HepG2 (cell line): ENCODE measurements around the gene ZNF382. TPM values are rescaled to one million over a fixed set of nuclear protein-coding genes. Genes with fewer than 3 reads are reported as not detected.

ENCODE experiments used
- ATAC-seq: fragments of 200-7000 bp; cut with Tn5 transposase; 3 replicates; pipeline ENCODE4 v1.9.1; 2020; ENCODE audit warnings: mild to moderate bottlenecking, moderate library complexity
- BruUV-seq: library from RNA; stranded (reverse); fragments of 400-500 nt; replicated peaks from 2 replicates; lab custom pipeline; 2021; lab: Mats Ljungman, UMichigan
- CTCF ChIA-PET: fragments of 300-600 bp; formaldehyde crosslinking; extraction: SDS; loops from one replicate; lab custom pipeline; 2021; ENCODE audit warnings: low total read pairs, inconsistent platforms, low intra/inter-chr PET ratio; lab: Yijun Ruan, JAX
- POLR2A ChIA-PET: fragments of 350-600 bp; sonication (Branson Sonifier 250); formaldehyde crosslinking; loops from one replicate; lab custom pipeline; 2020; ENCODE audit warnings: antibody characterized with exemption, inconsistent platforms; lab: Yijun Ruan, JAX
- DNase-seq: peaks from one replicate; pipeline ENCODE4 v3.0.0-alpha.2; 2015; ENCODE audit warnings: low spot score
- FAIRE-seq: peaks from 3 replicates; lab custom pipeline; 2011; peaks lifted over from hg19 to GRCh38; lab: Jason Lieb, UNC
- H2AFZ ChIP-seq: one replicate; pipeline ENCODE4 v1.6.1; 2011; ENCODE audit warnings: low read length, inconsistent platforms
- H3K27ac ChIP-seq: fragments of 300-600 bp; 3 replicates; pipeline ENCODE4 v1.8.0; 2011; ENCODE audit warnings: mixed run types, mild to moderate bottlenecking, mixed read lengths, low read length, inconsistent platforms; ENCODE audit not compliant: insufficient read depth; ENCODE audit errors: extremely low read length
- H3K27me3 ChIP-seq, 2 experiments: fragments of 200-600 bp in 1 of 2; 2 replicates in 1 of 2; 3 replicates in 1 of 2; pipeline versions ENCODE4 v1.6.0 to v1.8.0; 2011; ENCODE audit warnings: low read length in 2 of 2, mild to moderate bottlenecking in 2 of 2, moderate library complexity in 2 of 2, inconsistent platforms in 1 of 2; ENCODE audit not compliant: insufficient read depth in 2 of 2, control insufficient read depth in 1 of 2
- H3K36me3 ChIP-seq, 2 experiments: fragments of 200-600 bp in 1 of 2; replicated peaks in 1 of 2; 2 replicates in 1 of 2; 3 replicates in 1 of 2; pipeline versions ENCODE4 v1.5.1 to v1.8.0; 2011; ENCODE audit warnings: low read length in 2 of 2, inconsistent platforms in 1 of 2; ENCODE audit not compliant: insufficient read depth in 2 of 2, control insufficient read depth in 1 of 2
- H3K4me1 ChIP-seq: 2 replicates; pipeline ENCODE4 v1.5.1; 2012; ENCODE audit warnings: low read length, inconsistent platforms; ENCODE audit not compliant: insufficient read depth
- H3K4me2 ChIP-seq: 2 replicates; pipeline ENCODE4 v1.6.0; 2011; ENCODE audit warnings: low read depth, low read length, inconsistent platforms
- H3K4me3 ChIP-seq, 3 experiments: fragments of 200-600 bp in 1 of 3; sonication (generic), shearing (Covaris generic) in 1 of 3; replicated peaks in 1 of 3; 2 replicates each; pipeline ENCODE4 v1.5.1; 2011 to 2016; ENCODE audit warnings: low read length in 3 of 3, inconsistent platforms in 2 of 3, low read depth in 2 of 3, mild to moderate bottlenecking in 2 of 3, control low read depth in 1 of 3, mixed read lengths in 1 of 3; ENCODE audit not compliant: insufficient read depth in 1 of 3
- H3K79me2 ChIP-seq: one replicate; pipeline ENCODE4 v1.6.1; 2011; ENCODE audit warnings: low read length, inconsistent platforms; ENCODE audit not compliant: insufficient read depth
- H3K9ac ChIP-seq: 2 replicates; pipeline ENCODE4 v1.6.0; 2011; ENCODE audit warnings: mild to moderate bottlenecking, low read depth, low read length, inconsistent platforms; ENCODE audit not compliant: insufficient read depth
- H3K9me3 ChIP-seq: 2 replicates; pipeline ENCODE4 v1.5.1; 2012; ENCODE audit warnings: mild to moderate bottlenecking, low read length
- H4K20me1 ChIP-seq: 2 replicates; pipeline ENCODE4 v1.6.0; 2011; ENCODE audit warnings: inconsistent platforms, mild to moderate bottlenecking, low read length, moderate library complexity; ENCODE audit not compliant: insufficient read depth
- E2F5 ChIP-seq: sonication (generic); formaldehyde crosslinking; conservative IDR thresholded peaks from 2 replicates; pipeline ENCODE4 v1.4.0; 2020; ENCODE audit warnings: missing genetic modification reagents
- IKZF5 ChIP-seq: IDR thresholded peaks from 2 replicates; pipeline ENCODE4 v1.6.1; 2018; ENCODE audit warnings: missing genetic modification reagents, mild to moderate bottlenecking, missing compliant biosample characterization
- PITX1 ChIP-seq: sonication (generic); formaldehyde crosslinking; IDR thresholded peaks from 2 replicates; pipeline ENCODE4 v1.5.1; 2020; ENCODE audit warnings: mild to moderate bottlenecking, missing genetic modification reagents
- YEATS4 ChIP-seq: sonication (generic); formaldehyde crosslinking; IDR thresholded peaks from 2 replicates; pipeline ENCODE4 v1.4.0; 2020; ENCODE audit warnings: missing genetic modification reagents, borderline replicate concordance
- ZMYM3 ChIP-seq: sonication (generic); formaldehyde crosslinking; IDR thresholded peaks from 2 replicates; pipeline ENCODE4 v1.5.1; 2020; ENCODE audit warnings: mild to moderate bottlenecking, missing genetic modification reagents
- ZNF331 ChIP-seq: sonication (generic); formaldehyde crosslinking; IDR thresholded peaks from 2 replicates; pipeline ENCODE4 v1.4.0; 2020; ENCODE audit warnings: missing genetic modification reagents
- ZNF451 ChIP-seq: sonication (generic); formaldehyde crosslinking; IDR thresholded peaks from 2 replicates; pipeline ENCODE4 v1.5.0; 2020; ENCODE audit warnings: mild to moderate bottlenecking, missing genetic modification reagents
- ZNF703 ChIP-seq: sonication (generic); formaldehyde crosslinking; IDR thresholded peaks from 2 replicates; pipeline ENCODE4 v1.5.1; 2020; ENCODE audit warnings: missing genetic modification reagents, mild to moderate bottlenecking, moderate library complexity, borderline replicate concordance
- WGBS: methylation state at CpG from one replicate; pipeline ENCODE4 v1.1.6; 2017; ENCODE audit warnings: low lambda C conversion rate; 5-methylcytosine and 5-hydroxymethylcytosine counted together
- in situ Hi-C: cut with HindIII; loops from 2 replicates; pipeline ENCODE4 v1.10.0; 2017; ENCODE audit warnings: low pct_unique_long_range_greater_than_20kb; ENCODE audit not compliant: extremely low pct_ligation_motif_present
- intact Hi-C: fragments of 100-400 bp; cut with micrococcal nuclease; formaldehyde crosslinking; loops from one replicate; pipeline ENCODE4 v1.10.0; 2022; ENCODE audit not compliant: unreplicated experiment
- polyA plus RNA-seq, 8 experiments: library from polyadenylated mRNA; depleted of rRNA in 3 of 8; stranded (reverse) in 7 of 8; unstranded in 1 of 8; fragments of >200 nt; fragmentation: Illumina TruSeq in 4 of 8; extraction: Trizol in 4 of 8; gene quantifications; 2 replicates each; pipeline versions ENCODE4 v1.2.1 to v1.2.3, GENCODE V29; 2011 to 2016; ENCODE audit warnings: low read depth in 4 of 8, missing spikeins in 1 of 8, mixed read lengths in 1 of 8; ENCODE audit not compliant: insufficient read depth in 1 of 8
- total RNA-seq, 5 experiments: library from RNA; depleted of rRNA; stranded (reverse); fragments of >200 nt; fragmentation: Illumina TruSeq; extraction: Trizol; gene quantifications; 2 replicates each; pipeline ENCODE4 v1.2.3, GENCODE V29; 2016; ENCODE audit warnings: low read depth in 1 of 5

Gene ZNF382
- total and polyA plus RNA-seq, 2 of the 13 experiments (the other 11 are each of a cell fraction or from before 2014, with no cell fraction given): 2.3 to 6.8 TPM

- no peak overlapping the region for H3K9ac ChIP-seq
- in situ Hi-C loops (no loop called here), intact Hi-C loops (no loop called here)
- no peak for FAIRE-seq
- no peak overlapping the region for H3K4me2 ChIP-seq
- H2AFZ ChIP-seq: no peak overlapping the region
- no peaks in the 10 kb centered on the region for H3K4me1 ChIP-seq
- peaks cover 4 to 19% of the 10 kb centered on the region in 2 experiments; a peak in 3 of 5 replicates for H3K36me3 ChIP-seq
- ATAC-seq: no peak
- H3K27me3 ChIP-seq: no peaks in the 10 kb centered on the region
- BruUV-seq: no TSS peak
- no peaks in the 10 kb centered on the region for H4K20me1 ChIP-seq
- no peaks in the 10 kb centered on the region for H3K79me2 ChIP-seq
- H3K4me3 ChIP-seq: no peak overlapping the region
- ChIA-PET CTCF (no interaction called here), POLR2A (no interaction called here)
- H3K27ac ChIP-seq: no peak overlapping the region
- DNase-seq: no peak
- 86% methylated on average over 1 of the region's 1 CpG for WGBS
- TF ChIP-seq IKZF5 (CRISPR knock-in tag) (no peak), YEATS4 (CRISPR knock-in tag) (no peak), ZNF331 (no peak), ZNF451 (no peak), ZMYM3 (no peak), ZNF703 (CRISPR knock-in tag) (no peak), E2F5 (CRISPR knock-in tag) (no peak), PITX1 (CRISPR knock-in tag) (no peak)
- H3K9me3 ChIP-seq: peaks cover 80% of the 10 kb centered on the region
These were observed 47.8 kb downstream of the ZNF382 start for GRCh38 chr19:36652958-36653357.
